GM12878 (cell line): ENCODE data around the gene SLC35B4.

Experiments used
- ATF3 ChIP-seq: IDR thresholded peaks from 2 replicates; pipeline ENCODE4 v1.6.1; 2011; ENCODE audit warnings: low read depth, mild to moderate bottlenecking, low read length, moderate library complexity, borderline replicate concordance; ENCODE audit errors: extremely low read depth
- CTCF ChIP-seq, 3 experiments: IDR thresholded peaks in 2 of 3; conservative IDR thresholded peaks in 1 of 3; 2 replicates each; pipeline ENCODE4 v1.5.1; 2011; ENCODE audit warnings: low read depth in 3 of 3, low read length in 3 of 3, mild to moderate bottlenecking in 3 of 3, control low read depth in 2 of 3, moderate library complexity in 2 of 3, inconsistent platforms in 1 of 3, mixed read lengths in 1 of 3; ENCODE audit not compliant: control insufficient read depth in 2 of 3, insufficient read depth in 1 of 3; ENCODE audit errors: extremely low read depth in 1 of 3
- E2F4 ChIP-seq: IDR thresholded peaks from 2 replicates; pipeline ENCODE4 v1.6.1; 2012; ENCODE audit warnings: low read depth, low read length, improper control_type of control experiment
- EZH2 ChIP-seq: IDR thresholded peaks from 2 replicates; pipeline ENCODE4 v1.6.1; 2012; ENCODE audit warnings: low read depth, mild to moderate bottlenecking, control low read depth, inconsistent platforms, low read length, borderline replicate concordance; ENCODE audit not compliant: control insufficient read depth
- GABPA ChIP-seq: IDR thresholded peaks from 2 replicates; pipeline ENCODE4 v1.6.1; 2014; ENCODE audit warnings: antibody characterized with exemption, low read depth, mild to moderate bottlenecking, inconsistent platforms
- HDAC2 ChIP-seq: fragments of 200-600 bp; sonication (generic); IDR thresholded peaks from 2 replicates; pipeline ENCODE4 v1.6.1; 2017
- NKRF ChIP-seq: fragments of 450-650 bp; conservative IDR thresholded peaks from 2 replicates; pipeline ENCODE4 v1.6.1; 2017; ENCODE audit warnings: mild to moderate bottlenecking, moderate library complexity
- POU2F2 ChIP-seq: IDR thresholded peaks from 3 replicates; pipeline ENCODE4 v1.6.1; 2011; ENCODE audit warnings: low read depth, mild to moderate bottlenecking, low read length, borderline replicate concordance
- RBBP5 ChIP-seq: fragments of 200-600 bp; sonication (generic); conservative IDR thresholded peaks from 2 replicates; pipeline ENCODE4 v1.6.1; 2016
- ZNF274 ChIP-seq: IDR thresholded peaks from one replicate; pipeline ENCODE4 v1.8.0; 2011; ENCODE audit not compliant: insufficient read length, insufficient read depth

- no peak for TF ChIP-seq RBBP5
- TF ChIP-seq HDAC2: no peak
- TF ChIP-seq NKRF: no peak
- TF ChIP-seq ZNF274: no peak
- TF ChIP-seq POU2F2: no peak
- no peak for TF ChIP-seq CTCF (IDR thresholded peaks at IDR 0.05 in 2 of 3, conservative IDR thresholded peaks at IDR 0.05 in 1 of 3; ENCODE audit: control insufficient read depth in 2 of 3, extremely low read depth in 1 of 3, insufficient read depth in 1 of 3, low read depth in 3 of 3, low read length in 3 of 3)
- no peak for TF ChIP-seq ATF3
- no peak for TF ChIP-seq E2F4
- no peak for TF ChIP-seq EZH2
- no peak for TF ChIP-seq GABPA
Measured at GRCh38 chr7:134262322-134262721, 54.4 kb downstream of the SLC35B4 start.
